Body of pancreas (tissue), 4 donors: Measurements from ENCODE around the gene NDUFB11.

Experiments
- POLR2A ChIP-seq, 3 donors: fragments of 450-650 bp; IDR thresholded peaks; one replicate each; pipeline ENCODE4 v1.6.1; 2016; ENCODE audit warnings: antibody characterized with exemption in 3 of 3, mild to moderate bottlenecking in 2 of 3
- TF ChIP-seq, protein P1 (sequence below), 7 experiments: fragments of 450-650 bp in 4 of 7; fragments of 200-600 bp in 3 of 7; sonication (generic) in 3 of 7; IDR thresholded peaks; one replicate each; pipeline ENCODE4 v1.5.1; 2016 to 2019; ENCODE audit warnings: antibody characterized with exemption in 7 of 7

DNA sequence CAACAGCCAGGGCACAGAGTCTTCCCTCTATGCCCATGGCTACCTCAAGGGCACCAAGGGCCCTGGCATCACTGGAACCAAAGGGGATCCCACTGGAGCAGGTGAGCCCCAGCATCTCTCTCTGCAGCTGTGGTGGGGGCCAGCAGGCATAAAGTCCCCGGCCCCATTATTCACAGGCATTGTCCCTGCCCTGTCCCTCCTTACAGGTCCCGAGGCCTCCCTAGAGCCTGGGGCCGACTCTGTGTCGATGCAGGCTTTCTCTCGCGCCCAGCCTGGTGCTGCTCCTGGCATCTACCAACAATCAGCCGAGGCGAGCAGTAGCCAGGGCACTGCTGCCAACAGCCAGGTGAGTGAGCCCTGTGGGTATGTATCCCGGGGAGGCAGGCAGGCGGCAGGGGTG lies 36.8 kb upstream of the NDUFB11 start:
- TF ChIP-seq, protein P1, sequence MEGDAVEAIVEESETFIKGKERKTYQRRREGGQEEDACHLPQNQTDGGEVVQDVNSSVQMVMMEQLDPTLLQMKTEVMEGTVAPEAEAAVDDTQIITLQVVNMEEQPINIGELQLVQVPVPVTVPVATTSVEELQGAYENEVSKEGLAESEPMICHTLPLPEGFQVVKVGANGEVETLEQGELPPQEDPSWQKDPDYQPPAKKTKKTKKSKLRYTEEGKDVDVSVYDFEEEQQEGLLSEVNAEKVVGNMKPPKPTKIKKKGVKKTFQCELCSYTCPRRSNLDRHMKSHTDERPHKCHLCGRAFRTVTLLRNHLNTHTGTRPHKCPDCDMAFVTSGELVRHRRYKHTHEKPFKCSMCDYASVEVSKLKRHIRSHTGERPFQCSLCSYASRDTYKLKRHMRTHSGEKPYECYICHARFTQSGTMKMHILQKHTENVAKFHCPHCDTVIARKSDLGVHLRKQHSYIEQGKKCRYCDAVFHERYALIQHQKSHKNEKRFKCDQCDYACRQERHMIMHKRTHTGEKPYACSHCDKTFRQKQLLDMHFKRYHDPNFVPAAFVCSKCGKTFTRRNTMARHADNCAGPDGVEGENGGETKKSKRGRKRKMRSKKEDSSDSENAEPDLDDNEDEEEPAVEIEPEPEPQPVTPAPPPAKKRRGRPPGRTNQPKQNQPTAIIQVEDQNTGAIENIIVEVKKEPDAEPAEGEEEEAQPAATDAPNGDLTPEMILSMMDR (IDR thresholded peaks at IDR 0.05): no peak
- TF ChIP-seq POLR2A (IDR thresholded peaks at IDR 0.05): no peak
